Activated naive CD8-positive, alpha-beta T cell treated with anti-CD3 and anti-CD28 coated beads, Interleukin-2, amount 50 U/mL, for 24 hours (primary cell): ENCODE measurements around the gene PPP1R37.
"Not testable (repeated sequence)": the region's sequence is repeated elsewhere in the genome, so short reads cannot be mapped to it uniquely, and the experiment has no call there.

Source experiments
- ATAC-seq: fragments of 150-1000 bp; cut with Tn5 transposase; one replicate; pipeline ENCODE4 v1.10.0; 2021
- DNase-seq: peaks from one replicate; pipeline ENCODE4 v3.0.0; 2021
- H3K27ac Mint-ChIP-seq: one replicate; pipeline ENCODE4 v1.8.0; 2021; ENCODE audit warnings: mild to moderate bottlenecking, mixed read lengths
- H3K27me3 Mint-ChIP-seq: one replicate; pipeline ENCODE4 v1.8.0; 2021; ENCODE audit warnings: mixed read lengths
- H3K36me3 Mint-ChIP-seq: one replicate; pipeline ENCODE4 v1.8.0; 2021; ENCODE audit warnings: low read depth, mixed read lengths
- H3K4me1 Mint-ChIP-seq: one replicate; pipeline ENCODE4 v1.8.0; 2021; ENCODE audit warnings: mixed read lengths
- H3K4me3 Mint-ChIP-seq: one replicate; pipeline ENCODE4 v1.8.0; 2021; ENCODE audit warnings: mild to moderate bottlenecking, moderate library complexity, mixed read lengths
- H3K9me3 Mint-ChIP-seq: one replicate; pipeline ENCODE4 v1.8.0; 2021; ENCODE audit warnings: mixed read lengths

The PPP1R37 gene

DNA sequence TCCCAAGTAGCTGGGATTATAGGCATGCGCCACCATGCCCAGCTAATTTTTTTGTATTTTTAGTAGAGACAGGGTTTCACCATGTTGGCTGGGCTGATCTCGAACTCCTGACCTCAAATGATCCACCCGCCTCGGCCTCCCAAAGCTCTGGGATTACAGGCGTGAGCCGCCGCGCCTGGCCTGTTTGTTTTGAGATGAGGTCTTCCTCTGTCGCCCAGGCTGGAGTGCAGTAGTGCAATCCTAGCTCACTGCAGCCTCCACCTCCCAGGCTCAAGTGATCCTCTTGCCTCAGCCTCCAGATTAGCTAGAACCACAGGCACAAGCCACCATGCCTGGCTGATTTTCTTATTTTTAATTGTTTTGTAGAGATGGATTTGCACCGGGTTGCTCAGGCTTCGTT is 13.4 kb downstream of the PPP1R37 start:
- H3K27ac Mint-ChIP-seq, H3K27me3 Mint-ChIP-seq, DNase-seq, H3K36me3 Mint-ChIP-seq, H3K9me3 Mint-ChIP-seq, ATAC-seq, H3K4me3 Mint-ChIP-seq: not testable (repeated sequence)
- H3K4me1 Mint-ChIP-seq, result peaks cover 55% of the 10 kb centered on the region

GRCh38 chr19:45107621-45108150 is 14.7 kb downstream of the PPP1R37 start:
- H3K4me1 Mint-ChIP-seq, result peaks cover 55% of the 10 kb centered on the region
- no peaks in the 10 kb centered on the region for H3K27me3 Mint-ChIP-seq
- no peak for ATAC-seq
- no peaks in the 10 kb centered on the region for H3K9me3 Mint-ChIP-seq
- no peak overlapping the region for H3K4me3 Mint-ChIP-seq
- no peaks in the 10 kb centered on the region for H3K36me3 Mint-ChIP-seq
- no peak for DNase-seq
- H3K27ac Mint-ChIP-seq, result no peak overlapping the region

DNA sequence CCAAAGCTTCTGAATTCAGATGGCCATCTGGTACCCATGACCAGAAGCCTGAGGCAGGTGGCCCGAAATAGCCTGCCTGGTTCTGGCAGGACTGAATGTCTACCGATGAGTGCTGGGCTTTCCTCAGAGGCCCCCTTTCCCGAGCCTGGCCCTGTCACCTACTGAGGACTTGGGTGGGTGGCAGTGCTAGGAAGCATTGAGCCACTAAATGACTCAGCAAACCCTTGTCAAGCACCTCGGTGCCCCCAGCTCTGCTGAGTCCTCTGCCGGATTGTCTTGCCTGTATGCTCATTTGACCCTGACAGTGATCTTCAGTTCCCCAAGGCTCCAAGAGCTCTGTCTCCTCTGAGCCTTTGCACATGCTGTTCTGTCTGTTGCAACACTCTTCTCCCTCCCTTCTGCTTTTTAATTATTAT is 17.9 kb downstream of the PPP1R37 start:
- DNase-seq (no peak), ATAC-seq (peak; percentile 89)
- Mint-ChIP-seq H3K27me3 (no peaks in the 10 kb centered on the region), H3K4me1 (peaks cover 45% of the 10 kb centered on the region), H3K4me3 (no peak overlapping the region), H3K9me3 (no peaks in the 10 kb centered on the region), H3K27ac (no peak overlapping the region), H3K36me3 (no peaks in the 10 kb centered on the region)

DNA sequence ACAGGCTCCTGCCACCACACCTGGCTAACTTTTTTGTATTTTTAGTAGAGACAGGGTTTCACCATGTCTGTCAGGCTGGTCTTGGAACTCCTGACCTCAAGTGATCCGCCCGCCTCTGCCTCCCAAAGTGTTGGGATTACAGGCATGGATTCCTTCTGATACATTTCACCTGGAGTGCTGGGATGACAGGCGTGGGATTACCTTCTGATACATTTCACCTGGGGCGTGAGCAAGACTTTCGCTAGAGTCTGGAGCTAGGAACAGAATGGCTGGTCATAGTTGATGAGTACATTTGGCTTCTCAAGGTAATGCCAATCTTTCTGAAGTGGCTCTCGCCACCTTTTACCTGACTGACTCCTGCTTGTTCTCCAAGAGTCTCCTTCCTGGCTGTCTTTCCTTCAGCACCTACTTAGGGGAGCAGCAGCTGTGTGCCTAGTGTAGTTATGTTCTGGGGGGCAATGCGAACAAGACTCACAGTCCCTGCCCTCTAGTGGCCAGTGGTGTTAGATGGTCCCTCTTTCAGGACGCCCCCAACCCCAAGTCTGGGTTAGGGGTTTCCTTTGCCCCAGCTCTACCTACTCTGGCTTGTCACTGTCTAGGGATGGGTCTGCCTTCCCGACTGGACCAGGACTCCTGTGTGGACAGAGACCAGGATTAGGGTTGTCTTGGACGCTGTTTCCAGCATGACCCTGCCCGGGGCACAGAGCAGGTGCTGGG is 19.3 kb downstream of the PPP1R37 start:
- Mint-ChIP-seq H3K36me3 (no peaks in the 10 kb centered on the region), H3K4me1 (peaks cover 59% of the 10 kb centered on the region), H3K9me3 (no peaks in the 10 kb centered on the region), H3K4me3 (no peak overlapping the region), H3K27ac (no peak overlapping the region), H3K27me3 (no peaks in the 10 kb centered on the region)
- DNase-seq (no peak), ATAC-seq (no peak)

DNA sequence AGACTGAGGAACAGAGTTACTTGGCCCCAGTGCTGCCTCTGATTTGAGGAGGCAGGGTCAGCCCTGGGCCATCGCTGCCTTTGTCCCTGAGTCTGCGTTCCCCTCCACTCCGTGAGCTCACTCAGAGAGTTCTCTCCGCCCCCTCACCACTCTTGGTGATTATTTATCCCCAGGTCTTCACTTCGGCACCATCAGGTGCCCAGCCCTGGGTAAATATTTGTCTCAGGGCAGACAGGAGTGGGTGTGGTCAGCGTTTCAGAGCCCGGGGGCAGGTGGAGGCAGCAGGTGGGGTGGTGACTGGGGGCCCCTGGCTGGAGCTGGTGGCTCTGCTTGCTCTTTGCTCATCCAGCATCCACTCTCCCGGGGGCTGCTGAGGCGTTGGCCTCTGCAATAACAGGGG is 20.6 kb downstream of the PPP1R37 start:
- Mint-ChIP-seq H3K27ac (no peak overlapping the region), H3K27me3 (no peaks in the 10 kb centered on the region), H3K9me3 (no peaks in the 10 kb centered on the region), H3K4me1 (peaks cover 67% of the 10 kb centered on the region), H3K36me3 (no peaks in the 10 kb centered on the region), H3K4me3 (no peak overlapping the region)
- DNase-seq (no peak), ATAC-seq (no peak)

- H3K4me1 Mint-ChIP-seq, result peaks cover 72% of the 10 kb centered on the region
- H3K4me3 Mint-ChIP-seq, result no peak overlapping the region
- no peaks in the 10 kb centered on the region for H3K27me3 Mint-ChIP-seq
- ATAC-seq (no peak), DNase-seq (no peak)
- H3K27ac Mint-ChIP-seq, result no peak overlapping the region
- no peaks in the 10 kb centered on the region for H3K9me3 Mint-ChIP-seq
- H3K36me3 Mint-ChIP-seq, result no peaks in the 10 kb centered on the region
These were observed 21.1 kb downstream of the PPP1R37 start for GRCh38 chr19:45114116-45114515.

- Mint-ChIP-seq H3K27me3 (no peaks in the 10 kb centered on the region), H3K36me3 (no peaks in the 10 kb centered on the region), H3K4me1 (peaks cover 79% of the 10 kb centered on the region), H3K27ac (no peak overlapping the region), H3K4me3 (no peak overlapping the region), H3K9me3 (no peaks in the 10 kb centered on the region)
- ATAC-seq (no peak), DNase-seq (no peak)
These were observed 23.0 kb downstream of the PPP1R37 start for GRCh38 chr19:45115809-45116615.

DNA sequence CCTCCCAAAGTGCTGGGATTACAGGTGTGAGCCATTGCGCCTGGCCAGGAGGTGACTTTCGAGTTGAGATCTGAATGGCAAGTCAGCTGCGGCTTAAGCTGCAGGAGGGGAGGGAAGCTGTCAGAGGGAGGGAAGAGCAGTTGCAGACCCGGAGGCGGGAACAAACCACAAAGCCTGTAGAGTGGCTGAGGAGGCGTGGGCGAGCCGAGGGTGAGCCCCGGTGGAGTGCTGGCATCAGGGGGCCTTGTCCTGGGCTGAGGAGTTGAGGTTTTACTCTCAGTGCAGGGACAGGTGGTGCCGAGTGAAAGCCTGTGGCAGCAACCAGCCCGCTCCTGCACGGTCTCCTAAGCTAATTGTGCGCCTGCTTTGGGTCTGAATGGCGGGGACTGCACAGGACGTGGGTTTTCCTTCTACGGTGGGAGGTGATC is 24.2 kb downstream of the PPP1R37 start:
- Mint-ChIP-seq H3K36me3 (no peaks in the 10 kb centered on the region), H3K9me3 (no peaks in the 10 kb centered on the region), H3K27ac (peak overlapping the region; percentile 16), H3K27me3 (no peaks in the 10 kb centered on the region), H3K4me3 (peak overlapping the region; percentile 24), H3K4me1 (peaks cover 83% of the 10 kb centered on the region)
- peak; percentile 83 for ATAC-seq
- peak; percentile 79 for DNase-seq

GRCh38 chr19:45117671-45118070 is 24.7 kb downstream of the PPP1R37 start:
- H3K27me3 Mint-ChIP-seq, result no peaks in the 10 kb centered on the region
- no peaks in the 10 kb centered on the region for H3K9me3 Mint-ChIP-seq
- DNase-seq, result no peak
- H3K27ac Mint-ChIP-seq, result no peak overlapping the region
- H3K4me3 Mint-ChIP-seq, result no peak overlapping the region
- H3K36me3 Mint-ChIP-seq, result no peaks in the 10 kb centered on the region
- ATAC-seq, result no peak
- H3K4me1 Mint-ChIP-seq, result peaks cover 84% of the 10 kb centered on the region

DNA sequence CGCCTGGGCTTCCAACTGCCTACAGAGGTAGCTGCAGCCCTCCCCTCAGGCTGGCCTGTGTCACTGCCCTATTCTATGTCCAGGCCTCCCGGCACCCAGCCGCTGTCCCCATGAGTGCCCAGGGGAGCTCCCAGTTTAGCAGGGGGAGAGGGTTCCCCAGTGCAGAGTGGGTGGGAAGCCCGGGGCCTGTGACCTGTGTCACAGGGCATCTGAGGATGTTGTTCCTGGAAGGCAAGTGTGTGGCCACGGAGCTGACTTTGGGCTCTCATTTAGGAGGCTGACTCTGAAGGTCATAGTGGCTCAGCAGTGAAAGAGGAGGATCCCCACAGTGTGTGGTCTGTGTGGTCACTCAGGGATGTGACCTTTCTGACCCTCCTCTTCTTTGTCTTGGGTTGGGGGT is 25.1 kb downstream of the PPP1R37 start:
- peak overlapping the region; percentile 4 for H3K4me3 Mint-ChIP-seq
- H3K27me3 Mint-ChIP-seq, result no peaks in the 10 kb centered on the region
- H3K4me1 Mint-ChIP-seq, result peaks cover 84% of the 10 kb centered on the region
- H3K9me3 Mint-ChIP-seq, result no peaks in the 10 kb centered on the region
- H3K27ac Mint-ChIP-seq, result peak overlapping the region; percentile 27
- ATAC-seq (no peak), DNase-seq (no peak)
- no peaks in the 10 kb centered on the region for H3K36me3 Mint-ChIP-seq

GRCh38 chr19:45118591-45119355 is 25.8 kb downstream of the PPP1R37 start:
- not testable (repeated sequence) for ATAC-seq, DNase-seq, H3K36me3 Mint-ChIP-seq, H3K27me3 Mint-ChIP-seq, H3K9me3 Mint-ChIP-seq, H3K27ac Mint-ChIP-seq
- H3K4me1 Mint-ChIP-seq, result peaks cover 79% of the 10 kb centered on the region
- H3K4me3 Mint-ChIP-seq, result peak overlapping the region; percentile 4

GRCh38 chr19:45119582-45119981 is 26.6 kb downstream of the PPP1R37 start:
- Mint-ChIP-seq H3K27ac (no peak overlapping the region), H3K9me3 (no peaks in the 10 kb centered on the region), H3K36me3 (no peaks in the 10 kb centered on the region), H3K4me3 (no peak overlapping the region), H3K4me1 (peaks cover 74% of the 10 kb centered on the region), H3K27me3 (no peaks in the 10 kb centered on the region)
- ATAC-seq, result no peak
- no peak for DNase-seq

DNA sequence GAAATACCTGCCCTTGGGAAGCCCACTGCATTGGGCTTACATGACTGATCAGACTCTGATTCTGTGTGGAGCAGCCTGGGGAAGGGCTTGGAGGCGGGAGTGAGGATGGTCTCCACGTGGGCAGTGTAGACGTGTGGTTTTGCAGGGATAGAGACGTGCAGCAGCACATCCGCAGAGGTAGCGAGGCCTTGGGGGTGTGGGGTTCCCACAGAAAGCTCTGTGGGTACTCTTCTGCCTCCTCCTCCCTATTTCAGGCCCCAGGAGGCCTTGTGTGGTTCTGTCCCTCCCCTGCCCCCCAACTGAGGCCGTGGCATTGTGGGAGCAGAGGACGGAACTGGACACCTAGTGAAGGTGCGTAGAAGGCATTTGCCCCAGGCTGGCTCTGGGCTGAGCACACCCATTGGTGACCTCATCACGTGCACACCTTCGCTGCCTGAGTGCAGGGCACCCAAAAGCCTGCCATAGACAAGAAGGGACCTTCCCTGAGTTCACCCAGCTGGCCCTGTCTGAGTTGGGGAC is 28.9 kb downstream of the PPP1R37 start:
- H3K9me3 Mint-ChIP-seq, result no peaks in the 10 kb centered on the region
- DNase-seq (peak; percentile 27), ATAC-seq (peak; percentile 3)
- no peaks in the 10 kb centered on the region for H3K27me3 Mint-ChIP-seq
- peaks cover 59% of the 10 kb centered on the region for H3K4me1 Mint-ChIP-seq
- no peak overlapping the region for H3K4me3 Mint-ChIP-seq
- no peaks in the 10 kb centered on the region for H3K36me3 Mint-ChIP-seq
- no peak overlapping the region for H3K27ac Mint-ChIP-seq

- Mint-ChIP-seq H3K9me3 (no peaks in the 10 kb centered on the region), H3K4me3 (no peak overlapping the region), H3K27ac (no peak overlapping the region), H3K36me3 (no peaks in the 10 kb centered on the region), H3K4me1 (peaks cover 50% of the 10 kb centered on the region), H3K27me3 (no peaks in the 10 kb centered on the region)
- no peak for ATAC-seq
- DNase-seq, result no peak
These were observed 29.9 kb downstream of the PPP1R37 start for GRCh38 chr19:45122832-45123231.
